K562 (cell line): Measurements from ENCODE around the gene AK5. TPM values are rescaled to one million over a fixed set of nuclear protein-coding genes. Genes with fewer than 3 reads are reported as not detected.
A peak's percentile ranks its signal among the peaks of the same experiment; 100 is the strongest.

Source experiments
- ATAC-seq: fragments of 200-7000 bp; cut with Tn5 transposase; 3 replicates; pipeline ENCODE4 v1.9.1; 2020; ENCODE audit warnings: moderate library complexity
- BruUV-seq: library from RNA; stranded (reverse); fragments of 400-500 nt; replicated peaks from 2 replicates; lab custom pipeline; 2021; lab: Mats Ljungman, UMichigan
- CTCF ChIA-PET: fragments of 300-600 bp; formaldehyde crosslinking; extraction: SDS; loops from one replicate; lab custom pipeline; 2021; ENCODE audit warnings: low intra/inter-chr PET ratio; lab: Yijun Ruan, JAX
- POLR2A ChIA-PET: fragments of 300-600, 350-650 bp; sonication (Branson Sonifier 250); formaldehyde crosslinking; extraction: SDS; loops from one replicate; lab custom pipeline; 2021; ENCODE audit warnings: antibody characterized with exemption, inconsistent platforms; lab: Yijun Ruan, JAX
- DNase-seq, 4 experiments: peaks; one replicate each; pipeline versions ENCODE4 v3.0.0 to v3.0.0-alpha.2; 2011 to 2018; ENCODE audit warnings: low spot score in 3 of 4, mixed read lengths in 3 of 4; ENCODE audit errors: extremely low read depth in 1 of 4
- FAIRE-seq: peaks from 2 replicates; lab custom pipeline; 2011; peaks lifted over from hg19 to GRCh38; lab: Jason Lieb, UNC
- H2AFZ ChIP-seq: 2 replicates; pipeline ENCODE4 v1.6.0; 2011; ENCODE audit warnings: low read depth, low read length, control low read depth, inconsistent platforms
- H3K27ac ChIP-seq: fragments of 200-600 bp; 3 replicates; pipeline ENCODE4 v1.8.0; 2011; ENCODE audit warnings: low read depth, mild to moderate bottlenecking, control low read depth, inconsistent platforms, low read length, moderate library complexity, mixed read lengths; ENCODE audit errors: extremely low read depth
- H3K27me3 ChIP-seq, 2 experiments: fragments of 300-600 bp in 1 of 2; 2 replicates in 1 of 2; 3 replicates in 1 of 2; pipeline versions ENCODE4 v1.6.0 to v1.8.0; 2011; ENCODE audit warnings: inconsistent platforms in 2 of 2, low read length in 2 of 2, mild to moderate bottlenecking in 1 of 2, mixed read lengths in 1 of 2, moderate library complexity in 1 of 2; ENCODE audit not compliant: control insufficient read depth in 2 of 2, insufficient read depth in 2 of 2
- H3K36me3 ChIP-seq: fragments of 300-600 bp; 3 replicates; pipeline ENCODE4 v1.8.0; 2011; ENCODE audit warnings: mild to moderate bottlenecking, low read length, inconsistent platforms; ENCODE audit not compliant: control insufficient read depth, insufficient read depth
- H3K4me1 ChIP-seq, 2 experiments: fragments of 200-600 bp in 1 of 2; replicated peaks in 1 of 2; 2 replicates in 1 of 2; 3 replicates in 1 of 2; pipeline versions ENCODE4 v1.5.1 to v1.8.0; 2011; ENCODE audit warnings: inconsistent platforms in 2 of 2, low read length in 2 of 2, mild to moderate bottlenecking in 1 of 2, mixed read lengths in 1 of 2, moderate library complexity in 1 of 2; ENCODE audit not compliant: control insufficient read depth in 2 of 2, insufficient read depth in 2 of 2
- H3K4me2 ChIP-seq: 2 replicates; pipeline ENCODE4 v1.6.1; 2011; ENCODE audit warnings: low read length, control low read depth, inconsistent platforms, mixed read lengths; ENCODE audit not compliant: insufficient read depth
- H3K4me3 ChIP-seq: fragments of 200-600 bp; sonication (generic), shearing (Covaris generic); 2 replicates; pipeline ENCODE4 v1.5.1; 2016; ENCODE audit warnings: control low read depth, inconsistent platforms
- H3K79me2 ChIP-seq: fragments of 200-600 bp; 3 replicates; pipeline ENCODE4 v1.8.0; 2011; ENCODE audit warnings: low read length, inconsistent platforms; ENCODE audit not compliant: control insufficient read depth, insufficient read depth
- H3K9ac ChIP-seq, 2 experiments: 2 replicates each; pipeline versions ENCODE4 v1.6.0 to v1.6.1; 2011; ENCODE audit warnings: low read depth in 2 of 2, low read length in 2 of 2, control low read depth in 1 of 2, inconsistent platforms in 1 of 2, mild to moderate bottlenecking in 1 of 2, mixed read lengths in 1 of 2; ENCODE audit not compliant: insufficient read depth in 1 of 2
- H3K9me1 ChIP-seq: one replicate; pipeline ENCODE4 v1.6.0; 2011; ENCODE audit warnings: inconsistent platforms, mild to moderate bottlenecking, low read length, moderate library complexity; ENCODE audit not compliant: control insufficient read depth, insufficient read depth
- H3K9me3 ChIP-seq: replicated peaks from 2 replicates; pipeline ENCODE4 v1.5.1; 2011; ENCODE audit warnings: low read depth, low read length, inconsistent platforms; ENCODE audit not compliant: control insufficient read depth, insufficient read depth
- H4K20me1 ChIP-seq: replicated peaks from 2 replicates; pipeline ENCODE4 v1.6.1; 2011; ENCODE audit warnings: low read length, inconsistent platforms, mixed read lengths; ENCODE audit not compliant: control insufficient read depth, insufficient read depth
- CBFB ChIP-seq: sonication (generic); formaldehyde crosslinking; IDR thresholded peaks from 2 replicates; pipeline ENCODE4 v1.4.0; 2020; ENCODE audit warnings: mild to moderate bottlenecking, missing genetic modification reagents
- DDX20 ChIP-seq: fragments of 450-650 bp; IDR thresholded peaks from 2 replicates; pipeline ENCODE4 v1.6.1; 2016; ENCODE audit warnings: missing genetic modification characterization, low read depth, mild to moderate bottlenecking, missing compliant biosample characterization, moderate library complexity
- PRPF4 ChIP-seq: fragments of 200-400 bp; formaldehyde crosslinking; IDR thresholded peaks from one replicate; pipeline ENCODE4 v1.6.1; 2017; ENCODE audit warnings: low read length, low read depth, mild to moderate bottlenecking; ENCODE audit not compliant: insufficient read depth, poor library complexity, severe bottlenecking
- SAFB2 ChIP-seq: fragments of 200-400 bp; formaldehyde crosslinking; IDR thresholded peaks from 2 replicates; pipeline ENCODE4 v1.6.1; 2018; ENCODE audit warnings: borderline replicate concordance, low read length, low read depth, moderate library complexity; ENCODE audit not compliant: severe bottlenecking
- TAF7 ChIP-seq: fragments of 450-650 bp; IDR thresholded peaks from 2 replicates; pipeline ENCODE4 v1.6.1; 2016; ENCODE audit warnings: missing genetic modification characterization, missing compliant biosample characterization
- XRCC4 ChIP-seq: IDR thresholded peaks from one replicate; pipeline ENCODE4 v1.6.1; 2011; ENCODE audit not compliant: insufficient read depth, insufficient read length; ENCODE audit errors: extremely low read depth
- YY1 ChIP-seq, 3 experiments: IDR thresholded peaks; 2 replicates each; pipeline ENCODE4 v1.6.1; 2011; ENCODE audit warnings: low read length in 2 of 3, mild to moderate bottlenecking in 2 of 3, moderate library complexity in 2 of 3, borderline replicate concordance in 1 of 3, control low read depth in 1 of 3, low read depth in 1 of 3; ENCODE audit not compliant: insufficient read depth in 3 of 3, insufficient replicate concordance in 2 of 3, control insufficient read depth in 1 of 3, insufficient read length in 1 of 3; ENCODE audit errors: extremely low read depth in 1 of 3
- ZNF217 ChIP-seq: sonication (generic); formaldehyde crosslinking; IDR thresholded peaks from 2 replicates; pipeline ENCODE4 v1.8.0; 2022; ENCODE audit warnings: mild to moderate bottlenecking, missing genetic modification reagents
- ZNF239 ChIP-seq: fragments of 250-450 bp; sonication (Bioruptor Pico); IDR thresholded peaks from 2 replicates; pipeline ENCODE4 v1.4.0; 2020; ENCODE audit warnings: mild to moderate bottlenecking
- WGBS: fragments of 100-300 bp; shearing (Covaris generic); methylation state at CpG from one replicate; pipeline ENCODE4 v1.1.6; 2016; ENCODE audit warnings: low coverage, mixed read lengths; ENCODE audit not compliant: insufficient coverage; ENCODE audit errors: missing lambda C conversion rate; 5-methylcytosine and 5-hydroxymethylcytosine counted together
- in situ Hi-C: fragments of 300-500 bp; cut with MboI; formaldehyde crosslinking; loops from 4 replicates; pipeline ENCODE4 v1.15.0; 2018; ENCODE audit warnings: inconsistent platforms, mixed read lengths
- intact Hi-C: fragments of 100-400 bp; cut with micrococcal nuclease; formaldehyde crosslinking; loops from 2 replicates; pipeline ENCODE4 v1.14.2; 2022
- polyA plus RNA-seq, 8 experiments: library from polyadenylated mRNA; depleted of rRNA in 4 of 8; stranded (reverse) in 5 of 8; unstranded in 3 of 8; fragments of >200 nt; fragmentation: Nextera tagmentation in 2 of 8; fragmentation: Illumina TruSeq in 1 of 8; extraction: Ambion mirVana in 2 of 8; extraction: Trizol in 1 of 8; gene quantifications; 2 replicates each; pipeline versions ENCODE4 v1.2.1 to v1.2.3, GENCODE V29; 2011 to 2014; ENCODE audit warnings: inconsistent platforms in 1 of 8, missing spikeins in 1 of 8
- total RNA-seq, 7 experiments: library from RNA; depleted of rRNA in 6 of 7; stranded (reverse); fragments of >200 nt in 6 of 7; fragmentation: Illumina TruSeq in 2 of 7; extraction: Trizol in 2 of 7; gene quantifications; 2 replicates each; pipeline versions ENCODE4 v1.2.1 to v1.2.3, GENCODE V29; 2011 to 2021; ENCODE audit warnings: low replicate concordance in 1 of 7
- TF ChIP-seq, protein P1 (sequence below): fragments of 250-450 bp; sonication (Bioruptor Pico); IDR thresholded peaks from 2 replicates; pipeline ENCODE4 v1.4.0; 2020
- TF ChIP-seq, protein P2 (sequence below): IDR thresholded peaks from 2 replicates; pipeline ENCODE4 v1.6.1; 2011; ENCODE audit warnings: borderline replicate concordance, low read depth, mild to moderate bottlenecking, moderate library complexity, low read length; ENCODE audit not compliant: insufficient read depth, poor library complexity, severe bottlenecking
- TF ChIP-seq, protein P3 (sequence below): fragments of 250-450 bp; sonication (Bioruptor Pico); IDR thresholded peaks from 2 replicates; pipeline ENCODE4 v1.5.0; 2021; ENCODE audit warnings: mild to moderate bottlenecking, moderate library complexity

AK5 gene
- total and polyA plus RNA-seq, 9 of the 15 experiments (the other 6 are each of a cell fraction or from before 2014, with no cell fraction given), result 0.06 TPM; not detected in 8

DNA sequence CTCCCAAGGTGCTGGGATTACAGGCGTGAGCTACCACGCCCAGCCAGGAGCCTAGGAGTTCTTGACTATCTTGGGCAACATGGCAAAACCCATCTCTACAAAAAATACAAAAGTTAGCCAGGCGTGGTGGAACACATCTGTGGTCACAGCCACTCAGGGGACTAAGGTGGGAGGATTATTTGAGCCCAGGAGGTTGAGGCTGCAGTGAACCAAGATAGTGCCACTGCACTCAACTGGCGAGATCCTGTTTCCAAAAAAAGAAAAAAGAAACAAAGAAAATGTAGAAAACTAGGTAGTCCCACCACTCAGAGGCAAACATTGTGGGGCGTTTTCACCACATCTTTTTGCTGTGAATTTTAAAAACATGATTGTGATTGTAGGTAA is 259.3 kb downstream of the AK5 start:
- ChIA-PET CTCF (no interaction called here), POLR2A (no interaction called here)
- H4K20me1 ChIP-seq, result no peaks in the 10 kb centered on the region
- H3K36me3 ChIP-seq, result no peaks in the 10 kb centered on the region
- no peaks in the 10 kb centered on the region for H3K79me2 ChIP-seq
- H3K4me2 ChIP-seq, result no peak overlapping the region
- 44% methylated on average over 5 of the region's 5 CpGs for WGBS
- H3K9me3 ChIP-seq, result no peaks in the 10 kb centered on the region
- H3K4me1 ChIP-seq, result peaks cover 0 to 4% of the 10 kb centered on the region in 2 experiments; a peak in 2 of 5 replicates
- no peak for ATAC-seq
- no peak overlapping the region for H3K27ac ChIP-seq
- TF ChIP-seq TAF7, result no peak
- TF ChIP-seq SAFB2, result no peak
- no peak for TF ChIP-seq YY1 (IDR thresholded peaks at IDR 0.05; ENCODE audit: borderline replicate concordance in 1 of 3, control insufficient read depth in 1 of 3, extremely low read depth in 1 of 3, insufficient read depth in 3 of 3, insufficient read length in 1 of 3, insufficient replicate concordance in 2 of 3, low read depth in 1 of 3, low read length in 2 of 3)
- TF ChIP-seq, protein P1, sequence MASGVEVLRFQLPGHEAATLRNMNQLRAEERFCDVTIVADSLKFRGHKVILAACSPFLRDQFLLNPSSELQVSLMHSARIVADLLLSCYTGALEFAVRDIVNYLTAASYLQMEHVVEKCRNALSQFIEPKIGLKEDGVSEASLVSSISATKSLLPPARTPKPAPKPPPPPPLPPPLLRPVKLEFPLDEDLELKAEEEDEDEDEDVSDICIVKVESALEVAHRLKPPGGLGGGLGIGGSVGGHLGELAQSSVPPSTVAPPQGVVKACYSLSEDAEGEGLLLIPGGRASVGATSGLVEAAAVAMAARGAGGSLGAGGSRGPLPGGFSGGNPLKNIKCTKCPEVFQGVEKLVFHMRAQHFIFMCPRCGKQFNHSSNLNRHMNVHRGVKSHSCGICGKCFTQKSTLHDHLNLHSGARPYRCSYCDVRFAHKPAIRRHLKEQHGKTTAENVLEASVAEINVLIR, result no peak
- no peak for TF ChIP-seq XRCC4
- TF ChIP-seq ZNF239, result no peak
- TF ChIP-seq, protein P2, sequence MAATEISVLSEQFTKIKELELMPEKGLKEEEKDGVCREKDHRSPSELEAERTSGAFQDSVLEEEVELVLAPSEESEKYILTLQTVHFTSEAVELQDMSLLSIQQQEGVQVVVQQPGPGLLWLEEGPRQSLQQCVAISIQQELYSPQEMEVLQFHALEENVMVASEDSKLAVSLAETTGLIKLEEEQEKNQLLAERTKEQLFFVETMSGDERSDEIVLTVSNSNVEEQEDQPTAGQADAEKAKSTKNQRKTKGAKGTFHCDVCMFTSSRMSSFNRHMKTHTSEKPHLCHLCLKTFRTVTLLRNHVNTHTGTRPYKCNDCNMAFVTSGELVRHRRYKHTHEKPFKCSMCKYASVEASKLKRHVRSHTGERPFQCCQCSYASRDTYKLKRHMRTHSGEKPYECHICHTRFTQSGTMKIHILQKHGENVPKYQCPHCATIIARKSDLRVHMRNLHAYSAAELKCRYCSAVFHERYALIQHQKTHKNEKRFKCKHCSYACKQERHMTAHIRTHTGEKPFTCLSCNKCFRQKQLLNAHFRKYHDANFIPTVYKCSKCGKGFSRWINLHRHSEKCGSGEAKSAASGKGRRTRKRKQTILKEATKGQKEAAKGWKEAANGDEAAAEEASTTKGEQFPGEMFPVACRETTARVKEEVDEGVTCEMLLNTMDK, result no peak
- no peak for TF ChIP-seq CBFB (CRISPR knock-in tag)
- TF ChIP-seq DDX20, result no peak
- TF ChIP-seq PRPF4, result no peak
- TF ChIP-seq ZNF217 (CRISPR knock-in tag), result no peak
- TF ChIP-seq, protein P3, sequence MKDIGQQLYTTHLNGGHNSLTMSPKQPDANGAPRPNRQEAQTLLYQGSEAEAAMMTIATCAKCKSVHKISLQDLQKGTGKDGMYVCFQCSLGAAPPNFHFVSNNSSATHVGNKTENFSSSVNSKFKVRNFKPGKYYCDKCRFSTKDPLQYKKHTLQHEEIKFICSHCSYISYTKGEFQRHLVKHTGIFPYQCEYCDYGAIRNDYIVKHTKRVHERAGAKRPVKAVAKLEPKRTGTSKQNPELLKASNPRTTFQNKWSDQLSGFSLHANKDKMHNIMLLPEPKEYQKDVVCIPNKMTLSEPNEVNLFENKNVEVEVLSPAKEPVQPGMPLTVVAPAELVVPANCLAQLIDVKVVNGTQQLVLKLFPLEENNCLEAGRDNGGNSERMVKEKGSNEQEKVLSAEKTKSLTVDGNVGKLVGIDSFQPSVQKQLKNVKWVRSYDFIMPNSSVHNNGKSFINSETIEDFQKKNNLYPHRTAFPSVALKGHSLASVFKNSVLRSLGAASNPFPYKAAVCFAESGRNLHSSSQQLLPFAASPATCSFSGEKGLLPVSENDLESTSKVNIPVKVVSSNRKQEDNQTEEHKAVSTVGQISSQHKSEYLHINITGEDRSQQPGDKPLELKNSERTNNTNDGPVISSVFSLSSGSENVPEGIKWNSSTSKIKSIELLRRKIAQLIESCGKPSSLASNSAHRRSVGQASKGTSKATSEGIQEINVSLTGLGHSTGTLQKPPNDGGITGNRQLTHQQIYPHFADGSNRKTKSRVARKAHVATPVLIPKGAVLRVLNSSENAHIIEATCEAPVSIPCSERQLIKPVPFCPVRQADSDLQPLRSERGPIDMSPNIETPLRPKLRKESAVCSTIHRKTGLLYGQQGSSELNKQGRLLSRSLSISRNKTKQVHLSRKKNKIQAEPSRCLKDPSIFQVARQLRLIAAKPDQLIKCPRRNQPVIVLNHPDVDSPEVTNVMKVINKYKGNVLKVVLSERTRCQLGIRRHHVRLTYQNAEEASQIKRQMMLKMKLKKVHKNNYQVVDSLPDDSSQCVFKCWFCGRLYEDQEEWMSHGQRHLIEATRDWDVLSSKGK (CRISPR knock-in tag), result no peak
- intact Hi-C loops (no loop called here), in situ Hi-C loops (no loop called here)
- 0 out of 2 replicates have a peak overlapping the region, but pooled peaks have one; percentile 26 for H2AFZ ChIP-seq
- H3K9me1 ChIP-seq, result no peaks in the 10 kb centered on the region
- H3K4me3 ChIP-seq, result no peak overlapping the region
- H3K27me3 ChIP-seq, result peaks cover 0 to 1% of the 10 kb centered on the region in 2 experiments; a peak in 1 of 5 replicates
- DNase-seq, result no peak
- no peak for FAIRE-seq
- no peak overlapping the region for H3K9ac ChIP-seq
- no TSS peak for BruUV-seq
